HG03175 (cell line): ENCODE results near the gene GFOD1.
A peak's percentile ranks its signal among the peaks of the same experiment; 100 is the strongest.
"Not testable (repeated sequence)": the region's sequence is repeated elsewhere in the genome, so short reads cannot be mapped to it uniquely, and the experiment has no call there.

Experiments
- ATAC-seq: cut with Tn5 transposase; IDR thresholded peaks from one replicate; pipeline ENCODE4 v1.9.1; 2021; ENCODE audit warnings: mild to moderate bottlenecking, moderate library complexity; ENCODE audit not compliant: unreplicated experiment

GFOD1 gene

DNA sequence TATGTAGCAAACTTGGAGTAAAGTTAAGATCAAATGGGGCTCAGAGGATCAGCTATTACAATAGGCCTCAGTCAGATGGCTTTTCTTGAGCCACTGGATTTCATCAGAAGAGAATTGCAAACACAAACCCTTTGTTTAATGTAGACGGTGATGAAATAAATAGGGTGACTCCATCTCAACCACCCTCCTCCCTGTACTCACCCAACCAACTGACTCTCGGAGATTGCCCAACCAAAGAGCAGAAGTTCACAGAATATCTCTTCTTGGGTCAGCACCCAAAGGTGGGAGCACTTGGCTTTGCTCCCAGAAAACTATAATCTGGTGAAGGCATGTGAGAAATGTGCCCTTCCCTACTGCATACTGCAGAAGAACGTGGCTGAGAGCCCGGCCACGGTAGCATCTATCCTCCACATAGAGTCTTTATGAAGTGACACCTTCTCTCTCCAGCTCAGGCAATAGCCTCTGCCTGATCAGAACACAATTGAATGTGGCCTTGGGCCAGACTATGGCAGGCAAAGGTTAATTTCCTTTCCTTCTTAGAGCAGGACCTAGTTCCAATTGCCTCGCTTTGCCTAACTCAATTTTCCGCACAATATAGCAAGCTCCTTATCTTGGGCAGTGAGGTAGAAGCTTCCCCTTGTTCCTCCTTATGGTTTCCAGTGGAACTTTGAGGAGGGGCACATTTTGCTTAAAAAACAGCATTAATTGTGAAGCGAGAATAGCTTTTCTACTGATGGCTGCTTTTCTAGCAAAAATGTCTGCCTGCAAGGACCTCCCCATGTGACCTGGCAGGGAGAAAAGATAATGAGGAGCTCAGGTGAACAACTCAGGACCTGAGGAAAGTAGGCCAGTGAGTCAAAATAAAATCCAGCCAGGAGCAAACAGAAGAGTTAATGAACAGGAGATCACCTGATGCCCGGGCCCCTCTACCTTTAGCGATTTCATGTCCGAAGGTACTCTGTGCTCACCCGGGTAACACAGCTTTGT is 79.4 kb downstream of the GFOD1 start:
- no peak for ATAC-seq

DNA sequence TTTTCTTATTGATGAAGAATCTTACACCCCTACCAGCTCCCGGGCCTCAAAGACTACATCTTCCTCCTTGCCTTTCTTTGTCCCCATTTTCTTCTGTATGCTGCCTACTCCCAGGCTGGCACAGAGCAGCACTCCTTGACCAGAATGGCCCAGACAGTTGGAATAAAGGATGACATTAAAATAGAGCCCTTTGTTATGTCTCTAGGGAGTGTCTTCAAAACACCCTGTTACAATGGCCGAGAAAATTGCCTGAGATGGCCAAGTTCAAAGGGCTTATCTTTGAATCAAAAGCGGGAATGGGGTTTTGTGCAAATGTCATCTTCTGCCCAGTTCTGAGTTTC is 80.1 kb downstream of the GFOD1 start:
- ATAC-seq: no peak

DNA sequence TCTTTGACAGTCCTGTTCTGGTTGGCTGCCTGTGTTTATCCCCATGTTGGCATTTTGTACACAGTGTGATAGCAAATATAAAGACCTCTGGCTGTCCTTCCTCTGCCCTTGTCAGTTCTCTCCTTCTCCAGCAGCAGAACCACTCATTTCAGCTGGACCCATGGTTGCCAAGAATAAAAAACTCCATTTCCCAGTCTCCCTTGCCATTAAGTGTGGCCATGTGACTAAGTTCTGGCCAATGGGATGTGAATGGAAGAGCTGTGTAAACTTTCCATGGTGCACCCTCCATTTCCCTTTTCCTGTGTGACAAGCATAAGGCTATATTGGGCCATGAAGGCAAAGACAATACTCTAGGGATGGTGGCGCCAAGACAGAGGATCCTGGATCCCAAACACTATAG is 80.6 kb downstream of the GFOD1 start:
- ATAC-seq: no peak

DNA sequence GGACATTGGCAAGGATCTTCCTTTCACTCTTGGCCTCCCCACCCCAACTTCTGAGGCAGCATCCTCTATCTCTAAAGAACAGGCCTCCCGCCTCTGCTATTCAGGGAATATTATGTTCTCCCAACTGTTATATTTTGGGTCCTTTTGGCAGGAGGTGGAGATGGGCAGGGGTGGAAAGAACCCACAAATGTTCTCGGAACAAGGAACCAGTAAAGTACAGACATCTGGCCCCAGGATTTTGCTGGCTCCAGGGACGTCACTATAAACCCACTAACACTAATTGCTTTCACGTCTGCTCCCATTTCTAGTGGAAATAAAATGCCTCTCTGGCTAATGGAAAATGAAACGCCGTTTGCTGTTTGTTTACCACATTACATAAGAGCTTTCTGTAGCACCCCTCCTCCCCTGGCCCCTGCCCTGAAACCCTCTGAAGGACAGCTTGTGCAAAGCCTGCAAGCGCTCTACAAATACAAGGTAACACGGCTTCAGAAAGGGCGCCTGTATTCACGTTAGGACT is 81.4 kb downstream of the GFOD1 start:
- no peak for ATAC-seq

DNA sequence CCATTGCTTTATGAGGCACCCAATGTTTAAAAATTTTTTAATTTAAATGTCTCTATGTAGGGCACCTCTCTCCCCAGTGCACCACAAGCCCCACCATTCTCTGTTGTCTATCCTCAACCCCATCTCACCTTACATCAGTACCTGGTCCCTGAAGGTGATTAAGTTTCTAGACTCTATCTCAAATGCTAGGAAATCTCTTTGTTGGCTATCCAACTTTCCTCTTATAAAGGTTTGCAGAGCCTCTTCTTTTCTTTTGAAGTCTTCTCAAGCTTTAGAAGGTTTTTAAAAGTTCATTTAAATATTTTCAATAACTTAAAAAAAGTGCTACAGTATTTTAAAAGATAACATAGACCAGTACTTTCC is 82.5 kb downstream of the GFOD1 start:
- no peak for ATAC-seq

DNA sequence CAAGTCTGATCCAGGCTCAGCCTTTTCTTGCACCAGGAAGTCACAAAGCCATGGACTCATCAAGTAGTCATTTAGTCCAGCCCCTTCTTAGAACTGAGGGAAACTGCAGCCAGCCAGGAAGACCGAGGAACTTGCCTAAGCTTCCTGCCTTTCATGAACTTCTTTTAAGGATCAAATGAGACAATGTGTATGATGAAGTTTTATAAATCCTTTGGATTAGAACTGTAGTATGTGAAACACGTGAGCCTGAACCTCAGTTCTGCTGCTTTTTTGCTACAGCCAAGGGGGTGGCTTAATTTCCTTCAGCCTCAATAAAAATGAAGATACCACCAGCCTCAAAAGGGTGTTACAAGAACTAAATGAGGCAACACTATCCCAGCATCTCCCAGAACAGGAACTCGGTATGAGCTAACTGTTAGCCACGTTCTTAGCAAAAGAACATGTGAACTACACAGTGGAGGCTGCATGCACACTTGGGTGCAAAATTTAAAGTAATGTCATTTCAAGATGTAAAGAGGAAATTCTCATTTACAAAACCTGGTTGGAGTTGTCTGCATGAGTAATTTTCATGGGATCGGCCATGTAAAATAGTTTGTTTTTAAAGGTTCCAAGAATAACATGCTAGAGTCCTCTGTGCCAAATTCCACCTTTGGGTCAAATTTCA is 83.0 kb downstream of the GFOD1 start:
- no peak for ATAC-seq

DNA sequence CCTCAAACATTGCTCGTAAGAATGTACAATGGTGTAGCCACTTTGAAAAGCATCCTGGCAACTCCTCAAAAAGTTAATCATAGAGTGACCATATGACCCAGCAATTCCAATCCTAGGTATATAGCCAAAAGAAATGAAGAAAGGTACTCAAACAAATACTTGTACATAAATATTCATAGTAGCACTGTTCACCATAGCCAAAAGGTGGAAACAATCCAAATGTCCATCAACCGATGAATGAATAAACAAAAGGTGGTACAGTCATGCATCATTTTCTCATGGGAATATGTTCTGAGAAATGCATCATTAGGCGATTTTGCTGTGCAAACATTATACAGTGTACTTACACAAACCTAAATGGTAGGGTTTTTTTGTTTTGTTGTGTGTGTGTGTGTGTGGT is 84.7 kb downstream of the GFOD1 start:
- ATAC-seq: no peak

DNA sequence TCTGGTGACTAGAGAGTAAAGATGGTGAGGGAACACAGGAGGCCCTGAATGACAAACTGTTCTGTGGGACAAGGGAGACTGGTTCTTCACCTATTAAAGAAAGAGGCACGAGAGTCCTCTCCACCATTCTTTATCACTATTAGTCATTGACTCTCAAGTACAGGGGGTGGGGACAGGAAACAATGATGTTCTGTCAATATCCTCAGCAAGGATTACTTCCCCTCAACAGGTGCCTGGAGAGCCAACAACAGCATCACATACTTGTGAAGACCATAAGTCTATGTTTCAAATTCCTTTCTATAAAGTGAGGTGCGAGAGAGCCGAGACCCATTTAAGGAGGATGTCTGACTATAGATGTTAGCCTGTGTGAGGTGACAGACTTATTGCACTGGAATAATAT is 86.6 kb downstream of the GFOD1 start:
- ATAC-seq: peak; percentile 45

DNA sequence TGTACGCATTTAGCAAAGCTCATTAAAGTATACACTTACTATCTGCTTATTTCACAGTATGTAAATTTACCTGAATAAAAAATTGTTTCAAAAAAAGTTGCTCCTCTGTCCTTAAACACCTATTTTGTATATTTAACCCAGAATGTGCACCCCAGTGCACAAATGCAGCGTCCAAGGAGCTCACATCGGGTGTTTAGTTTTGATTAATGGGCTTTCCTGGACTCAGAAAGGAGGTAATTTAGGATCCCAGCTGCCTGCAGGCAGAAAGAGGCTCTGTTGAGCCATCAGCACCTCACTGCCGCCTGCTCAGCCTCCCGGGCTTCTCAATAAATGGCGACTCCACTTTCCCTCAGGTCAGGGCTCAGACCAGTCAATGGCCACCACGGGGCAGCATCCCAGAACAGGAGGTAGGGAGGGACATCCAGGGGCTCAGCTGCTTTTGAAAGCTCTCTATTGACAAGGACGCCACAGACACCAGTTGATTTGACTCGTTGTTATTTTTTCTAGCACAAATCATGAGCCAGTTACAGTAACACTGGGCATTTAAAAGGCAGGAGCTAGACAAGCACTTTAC is 88.9 kb downstream of the GFOD1 start:
- no peak for ATAC-seq

DNA sequence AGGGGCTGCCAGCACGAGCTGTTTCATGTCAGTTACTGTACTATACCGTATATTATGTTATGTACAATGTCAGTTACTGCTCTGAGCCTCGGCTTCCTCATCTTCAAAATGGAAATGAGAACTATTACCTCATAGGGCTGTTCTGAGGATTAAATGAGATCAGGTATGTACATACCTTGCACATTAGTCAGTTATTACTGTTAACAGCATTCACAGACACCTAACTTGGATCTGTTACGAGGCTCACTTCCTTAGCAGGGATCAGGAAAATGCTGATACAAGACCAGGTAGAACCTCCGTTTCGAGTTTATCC is 89.4 kb downstream of the GFOD1 start:
- ATAC-seq: no peak

DNA sequence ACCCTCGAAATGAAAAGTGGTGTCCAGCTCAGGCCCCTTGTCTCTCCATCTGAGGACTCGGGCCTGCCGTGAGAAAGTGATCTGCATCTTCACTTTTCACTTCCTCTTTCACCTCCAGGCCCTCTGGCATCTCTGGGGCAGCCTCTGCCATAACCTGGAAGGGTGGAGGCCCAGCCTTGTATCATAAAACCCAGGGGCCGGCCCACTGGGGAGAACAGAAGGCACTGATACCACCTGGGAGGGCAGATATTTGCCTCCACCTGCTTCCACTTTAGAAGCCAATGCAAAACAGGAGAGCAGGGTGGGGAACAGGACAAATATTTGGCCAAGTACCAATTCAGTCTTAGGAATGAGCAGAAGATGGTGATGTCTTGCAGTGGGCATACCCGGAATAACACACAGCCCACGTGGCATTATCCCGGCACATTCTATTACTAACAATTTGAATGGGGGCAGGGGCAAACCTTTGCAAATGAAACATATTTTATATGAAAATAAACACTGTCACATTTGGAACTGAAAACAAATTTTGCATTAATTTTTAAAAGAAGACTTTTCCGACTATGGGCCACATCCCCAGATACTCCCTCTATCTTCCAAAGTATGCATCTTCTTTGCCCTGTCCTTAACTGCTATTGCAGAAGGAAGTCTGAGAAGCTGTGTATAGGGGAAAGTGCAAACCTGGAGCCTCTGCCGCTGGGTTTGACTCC is 89.9 kb downstream of the GFOD1 start:
- peak; percentile 74 for ATAC-seq

DNA sequence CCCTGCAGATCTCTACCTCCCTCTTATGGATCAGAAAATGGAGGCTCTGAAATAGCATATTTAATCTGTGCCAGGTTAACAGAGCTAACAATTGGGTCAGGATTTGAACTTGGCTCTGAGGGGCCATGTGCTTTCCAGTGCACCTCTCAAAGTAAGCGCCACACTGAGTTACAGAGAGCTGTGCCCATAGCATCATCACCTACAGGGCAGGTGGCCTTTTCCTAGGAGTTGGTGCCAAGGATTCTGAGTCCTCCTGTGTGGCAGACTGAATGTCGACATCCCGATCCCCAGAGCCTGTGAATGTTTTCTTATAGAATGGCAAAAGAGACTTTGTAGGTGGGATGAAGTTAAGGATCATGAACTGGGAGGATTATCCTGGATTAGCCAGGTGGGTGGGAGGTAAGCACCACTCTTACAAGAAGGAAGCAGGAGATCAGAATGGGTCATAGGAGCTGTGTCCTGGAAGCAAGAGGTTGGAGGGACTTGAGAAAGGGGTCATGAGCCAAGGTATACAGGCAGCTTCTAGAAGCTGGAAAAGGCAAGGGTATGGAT is 91.1 kb downstream of the GFOD1 start:
- no peak for ATAC-seq

DNA sequence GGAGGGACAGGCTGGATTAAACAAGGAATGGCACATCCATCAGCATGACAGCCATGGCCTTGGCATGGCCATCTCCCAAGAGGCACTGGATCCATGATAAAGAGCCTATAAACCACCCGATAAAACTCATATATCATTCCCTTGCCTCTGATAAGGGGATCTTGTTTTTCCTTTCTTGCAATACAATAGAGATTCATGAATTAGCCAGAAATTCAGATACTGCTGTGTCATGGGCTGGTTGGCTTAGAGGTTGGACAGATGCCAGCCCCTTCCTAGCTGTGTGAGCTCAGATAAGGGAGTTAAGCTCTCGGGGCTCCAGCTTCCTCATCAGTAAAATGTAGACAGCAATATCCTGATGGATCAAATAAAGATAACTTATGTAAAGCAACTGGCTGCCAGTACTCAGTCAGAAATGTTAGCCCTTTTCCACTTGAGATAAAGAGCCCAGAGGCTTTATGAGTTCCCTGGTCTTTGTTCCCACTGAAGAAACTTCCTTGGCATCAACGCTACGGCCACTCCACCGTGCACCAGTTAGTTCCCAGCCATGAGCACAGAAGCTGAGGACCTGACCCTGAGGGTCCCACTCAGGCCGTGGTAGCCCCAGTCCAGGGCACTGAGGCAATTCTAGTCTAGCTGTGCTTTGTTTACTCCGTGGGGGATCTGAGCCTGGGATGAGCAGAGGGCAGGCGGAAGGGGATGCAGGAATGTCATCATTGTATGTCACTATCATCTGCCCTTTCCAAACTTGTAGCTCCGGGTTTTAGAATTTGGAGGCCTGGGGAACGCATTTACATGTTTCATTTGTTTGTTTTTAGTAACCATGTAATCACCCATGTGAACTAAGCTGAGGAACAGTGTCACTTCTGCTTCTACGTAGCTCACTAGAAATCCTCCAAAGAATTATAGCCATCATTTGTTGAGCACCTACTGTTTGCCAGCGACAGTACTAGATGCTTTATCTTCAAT is 91.8 kb downstream of the GFOD1 start:
- peak; percentile 46 for ATAC-seq

DNA sequence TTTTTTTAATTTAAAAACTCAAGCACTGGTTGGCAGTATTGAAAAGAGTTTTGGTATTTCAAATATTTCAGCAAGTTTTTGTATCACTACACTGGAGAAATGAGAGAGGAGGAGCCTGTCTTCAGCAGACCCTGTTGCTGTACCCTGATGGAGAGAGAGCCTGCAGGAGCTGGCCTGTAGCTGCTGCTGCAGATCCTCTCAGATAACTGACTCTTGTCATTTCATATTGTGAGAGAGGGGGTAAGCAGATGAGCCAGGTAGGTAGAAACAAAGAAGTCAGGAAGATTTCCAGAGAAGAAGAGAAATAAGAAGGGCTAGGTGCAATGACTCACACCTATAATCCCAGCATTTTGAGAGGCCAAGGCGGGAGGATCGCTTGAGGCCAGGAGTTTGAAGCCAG is 94.9 kb downstream of the GFOD1 start:
- no peak for ATAC-seq

DNA sequence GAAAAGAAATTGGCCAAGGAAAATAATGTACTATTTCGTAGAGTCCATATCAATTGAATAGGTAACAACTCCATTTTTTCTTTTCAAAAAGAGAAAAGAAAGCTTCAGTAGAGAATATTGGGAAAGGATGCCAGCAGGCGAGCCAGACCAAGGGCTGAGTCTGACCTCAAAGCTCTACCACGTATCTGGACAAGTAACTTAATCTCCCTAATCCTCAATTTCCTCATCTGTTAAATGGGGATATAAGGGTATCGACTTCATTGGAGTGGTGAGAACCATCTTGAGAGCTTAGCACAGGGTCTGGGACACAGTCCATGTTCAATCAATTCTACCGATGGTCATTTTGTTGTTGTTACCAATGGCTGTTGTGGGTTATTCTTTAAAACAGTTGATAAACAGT is 95.9 kb downstream of the GFOD1 start:
- ATAC-seq: no peak

DNA sequence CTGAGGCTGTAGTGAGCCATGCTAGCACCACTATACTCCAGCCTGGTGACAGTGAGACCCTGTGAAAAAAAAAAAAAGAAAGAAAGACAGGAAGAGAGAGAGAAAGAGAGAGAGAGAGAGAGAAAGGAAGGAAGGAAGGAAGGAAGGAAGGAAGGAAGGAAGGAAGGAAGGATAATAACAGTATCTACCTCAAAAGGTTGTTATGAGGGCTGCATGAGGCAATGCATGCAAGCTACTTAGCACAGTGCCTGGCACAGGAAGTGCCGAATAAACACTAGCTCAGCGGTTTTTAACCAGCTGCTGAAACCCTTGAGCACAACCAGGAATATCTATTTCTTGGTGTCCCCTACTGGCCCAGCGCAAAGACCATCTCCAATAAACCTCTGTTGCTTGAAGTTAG is 96.7 kb downstream of the GFOD1 start:
- ATAC-seq: no peak

DNA sequence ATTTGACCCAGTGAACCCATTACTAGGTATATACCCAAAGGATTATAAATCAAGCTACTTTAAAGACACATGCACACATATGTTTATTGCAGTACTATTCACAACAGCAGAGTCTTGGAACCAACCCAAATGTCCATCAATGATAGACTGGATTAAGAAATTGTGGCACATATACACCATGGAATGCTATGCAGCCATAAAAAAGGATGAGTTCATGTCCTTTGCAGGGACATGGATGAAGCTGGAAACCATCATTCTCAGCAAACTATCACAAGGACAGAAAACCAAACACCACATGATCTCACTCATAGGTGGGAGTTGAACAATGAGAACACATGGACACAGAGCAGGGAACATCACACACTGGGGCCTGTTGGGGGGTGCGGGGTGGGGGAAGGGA is 98.2 kb downstream of the GFOD1 start:
- ATAC-seq: not testable (repeated sequence)

DNA sequence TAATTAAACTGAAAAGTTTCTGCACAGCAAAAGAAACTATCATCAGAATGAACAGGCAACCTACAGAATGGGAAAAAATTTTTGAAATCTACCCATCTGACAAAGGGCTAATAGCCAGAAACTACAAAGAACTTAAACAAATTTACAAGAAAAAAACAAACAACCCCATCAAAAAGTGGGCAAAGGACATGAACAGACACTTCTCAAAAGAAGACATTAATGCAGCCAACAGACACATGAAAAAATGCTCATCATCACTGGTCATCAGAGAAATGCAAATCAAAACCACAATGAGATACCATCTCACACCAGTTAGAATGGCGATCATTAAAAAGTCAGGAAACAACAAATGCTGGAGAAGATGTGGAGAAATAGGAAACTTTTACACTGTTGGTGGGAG is 98.6 kb downstream of the GFOD1 start:
- ATAC-seq: not testable (repeated sequence)

DNA sequence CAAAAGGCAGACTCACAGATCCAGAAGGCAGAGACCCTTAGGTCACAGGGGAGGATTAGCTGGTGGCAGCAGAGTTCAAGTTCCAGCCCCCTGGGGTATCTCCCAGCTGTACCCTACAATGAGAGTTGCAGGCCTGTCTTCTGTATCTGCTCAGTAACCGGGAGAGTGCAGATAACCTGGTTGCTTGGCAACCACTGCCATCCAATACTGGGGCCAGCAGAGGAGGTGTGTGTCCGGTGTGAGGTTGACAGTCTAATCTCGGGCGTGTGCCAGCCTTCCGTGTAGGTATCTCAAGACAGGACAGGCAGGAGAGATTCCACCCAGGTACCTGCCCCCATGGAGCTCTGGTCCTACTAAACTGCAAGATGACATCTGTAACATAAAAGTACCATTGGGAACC is 102.4 kb downstream of the GFOD1 start:
- ATAC-seq: no peak

DNA sequence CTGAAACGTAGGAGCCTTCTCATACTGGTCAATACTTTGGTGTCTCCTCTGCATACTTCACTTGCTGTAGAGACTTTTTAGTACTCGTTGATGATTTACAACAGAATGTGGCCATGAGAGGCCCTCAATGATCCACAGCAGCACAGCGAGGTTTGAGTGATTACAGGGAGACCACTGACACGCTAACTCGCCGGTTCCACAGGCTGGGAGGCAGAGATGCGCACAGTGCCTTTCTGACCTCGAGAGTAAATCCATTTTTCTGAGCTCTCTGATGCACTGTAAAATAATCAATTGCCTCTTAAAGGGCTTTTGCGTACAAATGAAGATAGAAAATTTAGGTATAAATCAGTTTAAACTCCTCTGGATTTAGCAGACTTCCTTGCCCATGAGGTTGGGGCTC is 102.9 kb downstream of the GFOD1 start:
- no peak for ATAC-seq
